MM.1S (cell line): ENCODE data around the gene SLC9A3.

ENCODE experiments used
- DNase-seq: peaks from one replicate; pipeline ENCODE4 v3.0.0-alpha.2; 2015
- H2AFZ ChIP-seq: fragments of 300-600 bp; sonication (generic); 2 replicates; pipeline ENCODE4 v1.6.0; 2016; ENCODE audit warnings: antibody characterized with exemption, low read length
- H3F3A ChIP-seq: fragments of 300-600 bp; sonication (generic); 2 replicates; pipeline ENCODE4 v1.6.1; 2016; ENCODE audit warnings: mild to moderate bottlenecking, antibody characterized with exemption, low read length, moderate library complexity, mixed read lengths; ENCODE audit not compliant: insufficient read depth
- H3K27ac ChIP-seq: fragments of 300-600 bp; sonication (generic); 2 replicates; pipeline ENCODE4 v1.5.1; 2016; ENCODE audit warnings: mild to moderate bottlenecking, low read length
- H3K27me3 ChIP-seq: fragments of 300-600 bp; sonication (generic); replicated peaks from 2 replicates; pipeline ENCODE4 v1.6.0; 2016; ENCODE audit warnings: low read length; ENCODE audit not compliant: insufficient read depth
- H3K36me3 ChIP-seq: fragments of 300-600 bp; sonication (generic); replicated peaks from 2 replicates; pipeline ENCODE4 v1.6.1; 2016; ENCODE audit warnings: mild to moderate bottlenecking, low read length, mixed read lengths; ENCODE audit not compliant: insufficient read depth
- H3K4me1 ChIP-seq: fragments of 300-600 bp; sonication (generic); 2 replicates; pipeline ENCODE4 v1.6.1; 2016; ENCODE audit warnings: low read length, mixed read lengths
- H3K4me2 ChIP-seq: fragments of 300-600 bp; sonication (generic); 2 replicates; pipeline ENCODE4 v1.6.0; 2016; ENCODE audit warnings: low read depth, low read length
- H3K4me3 ChIP-seq: fragments of 300-600 bp; sonication (generic); 2 replicates; pipeline ENCODE4 v1.5.1; 2016; ENCODE audit warnings: low read length, mixed read lengths
- H3K79me2 ChIP-seq: fragments of 300-600 bp; sonication (generic); 2 replicates; pipeline ENCODE4 v1.6.1; 2016; ENCODE audit warnings: mixed run types, low read length, mixed read lengths
- H3K9ac ChIP-seq: fragments of 300-600 bp; sonication (generic); 2 replicates; pipeline ENCODE4 v1.6.1; 2016; ENCODE audit warnings: low read length, mixed read lengths
- H3K9me2 ChIP-seq: fragments of 300-600 bp; sonication (generic); replicated peaks from 2 replicates; pipeline ENCODE4 v1.6.1; 2016; ENCODE audit warnings: mild to moderate bottlenecking, low read length, mixed read lengths; ENCODE audit not compliant: insufficient read depth
- H3K9me3 ChIP-seq: fragments of 300-600 bp; sonication (generic); replicated peaks from 2 replicates; pipeline ENCODE4 v1.6.1; 2016; ENCODE audit warnings: mild to moderate bottlenecking, low read length, mixed read lengths; ENCODE audit not compliant: insufficient read depth
- H4K20me1 ChIP-seq: fragments of 300-600 bp; sonication (generic); 2 replicates; pipeline ENCODE4 v1.6.1; 2016; ENCODE audit warnings: mild to moderate bottlenecking, low read length, moderate library complexity, mixed read lengths; ENCODE audit not compliant: insufficient read depth
- CTCF ChIP-seq: fragments of 300-600 bp; sonication (generic); IDR thresholded peaks from 2 replicates; pipeline ENCODE4 v1.5.1; 2016; ENCODE audit warnings: antibody characterized with exemption, low read length, mixed read lengths
- EZH2 ChIP-seq: fragments of 300-600 bp; sonication (generic); optimal IDR thresholded peaks from 2 replicates; pipeline ENCODE3; 2017; ENCODE audit warnings: low read depth, mild to moderate bottlenecking, antibody characterized with exemption, low read length, mixed read lengths
- EZH2phosphoT487 ChIP-seq: fragments of 300-600 bp; sonication (generic); IDR thresholded peaks from 2 replicates; pipeline ENCODE4 v1.6.1; 2018; ENCODE audit warnings: antibody characterized with exemption, low read length

Gene SLC9A3

GRCh38 chr5:501831-502184 lies 22.4 kb downstream of the SLC9A3 start:
- no peaks in the 10 kb centered on the region for H3F3A ChIP-seq
- no peaks in the 10 kb centered on the region for H4K20me1 ChIP-seq
- no peak overlapping the region for H3K4me3 ChIP-seq
- no peak overlapping the region for H3K27ac ChIP-seq
- no peaks in the 10 kb centered on the region for H3K79me2 ChIP-seq
- no peaks in the 10 kb centered on the region for H3K9me3 ChIP-seq
- peaks cover 86% of the 10 kb centered on the region for H3K27me3 ChIP-seq
- no peaks in the 10 kb centered on the region for H3K9me2 ChIP-seq
- TF ChIP-seq CTCF = no peak
- TF ChIP-seq EZH2 = no peak
- TF ChIP-seq EZH2phosphoT487 = no peak
- H3K4me2 ChIP-seq = no peak overlapping the region
- no peaks in the 10 kb centered on the region for H3K36me3 ChIP-seq
- H2AFZ ChIP-seq = no peak overlapping the region
- H3K4me1 ChIP-seq = no peaks in the 10 kb centered on the region
- no peak for DNase-seq
- H3K9ac ChIP-seq = no peak overlapping the region

- no peak for DNase-seq
- no peaks in the 10 kb centered on the region for H3F3A ChIP-seq
- no peaks in the 10 kb centered on the region for H3K79me2 ChIP-seq
- H3K27me3 ChIP-seq = peaks cover 88% of the 10 kb centered on the region
- H3K4me3 ChIP-seq = no peak overlapping the region
- H3K36me3 ChIP-seq = no peaks in the 10 kb centered on the region
- H3K4me1 ChIP-seq = no peaks in the 10 kb centered on the region
- no peaks in the 10 kb centered on the region for H3K9me2 ChIP-seq
- no peak overlapping the region for H3K4me2 ChIP-seq
- TF ChIP-seq CTCF (no peak), EZH2phosphoT487 (no peak), EZH2 (no peak)
- H3K27ac ChIP-seq = no peak overlapping the region
- H2AFZ ChIP-seq = no peak overlapping the region
- H3K9ac ChIP-seq = no peak overlapping the region
- H4K20me1 ChIP-seq = no peaks in the 10 kb centered on the region
- H3K9me3 ChIP-seq = no peaks in the 10 kb centered on the region
Measured at GRCh38 chr5:501105-501830, 23.0 kb downstream of the SLC9A3 start.

GRCh38 chr5:500491-500890 lies 23.8 kb downstream of the SLC9A3 start:
- no peak overlapping the region for H3K4me2 ChIP-seq
- DNase-seq = no peak
- H3K4me1 ChIP-seq = no peaks in the 10 kb centered on the region
- no peak overlapping the region for H3K27ac ChIP-seq
- H3K9me2 ChIP-seq = no peaks in the 10 kb centered on the region
- no peaks in the 10 kb centered on the region for H3K79me2 ChIP-seq
- H3K9ac ChIP-seq = no peak overlapping the region
- TF ChIP-seq CTCF (no peak), EZH2 (no peak), EZH2phosphoT487 (no peak)
- H3K27me3 ChIP-seq = peaks cover 88% of the 10 kb centered on the region
- H3F3A ChIP-seq = no peaks in the 10 kb centered on the region
- H3K36me3 ChIP-seq = no peaks in the 10 kb centered on the region
- no peak overlapping the region for H2AFZ ChIP-seq
- H3K4me3 ChIP-seq = no peak overlapping the region
- no peaks in the 10 kb centered on the region for H4K20me1 ChIP-seq
- H3K9me3 ChIP-seq = no peaks in the 10 kb centered on the region
